ENCODE data around the gene CD82.

DNA sequence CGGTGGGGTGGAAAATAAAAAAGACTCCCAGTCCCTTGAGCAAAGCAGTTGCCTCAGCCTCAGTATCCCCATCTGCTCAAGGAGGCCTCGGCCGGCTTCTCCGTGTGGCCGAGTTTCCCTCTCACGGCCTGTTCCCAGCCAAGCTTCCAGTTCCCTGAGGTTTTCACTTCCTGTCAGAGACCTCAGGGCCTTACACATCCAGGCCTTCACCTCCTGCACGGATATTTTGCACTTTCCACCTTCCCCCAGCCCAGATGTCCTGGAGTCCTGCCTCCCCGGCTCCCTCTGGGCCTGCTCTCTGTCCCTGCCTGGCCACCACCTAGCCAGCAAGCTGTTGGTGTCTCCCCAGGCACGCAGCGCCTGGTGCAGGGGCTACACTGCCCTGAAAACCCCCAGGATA, 41.1 kb upstream of the CD82 start:
- TF ChIP-seq, protein P1, sequence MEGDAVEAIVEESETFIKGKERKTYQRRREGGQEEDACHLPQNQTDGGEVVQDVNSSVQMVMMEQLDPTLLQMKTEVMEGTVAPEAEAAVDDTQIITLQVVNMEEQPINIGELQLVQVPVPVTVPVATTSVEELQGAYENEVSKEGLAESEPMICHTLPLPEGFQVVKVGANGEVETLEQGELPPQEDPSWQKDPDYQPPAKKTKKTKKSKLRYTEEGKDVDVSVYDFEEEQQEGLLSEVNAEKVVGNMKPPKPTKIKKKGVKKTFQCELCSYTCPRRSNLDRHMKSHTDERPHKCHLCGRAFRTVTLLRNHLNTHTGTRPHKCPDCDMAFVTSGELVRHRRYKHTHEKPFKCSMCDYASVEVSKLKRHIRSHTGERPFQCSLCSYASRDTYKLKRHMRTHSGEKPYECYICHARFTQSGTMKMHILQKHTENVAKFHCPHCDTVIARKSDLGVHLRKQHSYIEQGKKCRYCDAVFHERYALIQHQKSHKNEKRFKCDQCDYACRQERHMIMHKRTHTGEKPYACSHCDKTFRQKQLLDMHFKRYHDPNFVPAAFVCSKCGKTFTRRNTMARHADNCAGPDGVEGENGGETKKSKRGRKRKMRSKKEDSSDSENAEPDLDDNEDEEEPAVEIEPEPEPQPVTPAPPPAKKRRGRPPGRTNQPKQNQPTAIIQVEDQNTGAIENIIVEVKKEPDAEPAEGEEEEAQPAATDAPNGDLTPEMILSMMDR (IDR thresholded peaks at IDR 0.05) = no peak
- TF ChIP-seq POLR2A (IDR thresholded peaks at IDR 0.05) = no peak
